Renal cortical epithelial cell (primary cell): ENCODE measurements around the gene NPIPA1. TPM values are rescaled to one million over a fixed set of nuclear protein-coding genes. Genes with fewer than 3 reads are reported as not detected.
A peak's percentile ranks its signal among the peaks of the same experiment; 100 is the strongest.
"Not testable (repeated sequence)": the region's sequence is repeated elsewhere in the genome, so short reads cannot be mapped to it uniquely, and the experiment has no call there.

Experiments used
- DNase-seq: peaks from one replicate; pipeline ENCODE4 v3.0.0-alpha.2; 2011; ENCODE audit warnings: low read depth
- total RNA-seq: library from RNA; depleted of rRNA; stranded (reverse); fragments of >200 nt; gene quantifications from 2 replicates; pipeline ENCODE4 v1.2.3, GENCODE V29; 2014

NPIPA1 gene
- 10.1 and 59.9 TPM in 2 replicates for total RNA-seq

GRCh38 chr16:14937143-14937542, at the start of gene NPIPA1:
TSS of gene NPIPA1 (plus strand) at chr16:14937443. CDS start at chr16:14937443, 0 bp downstream.
- DNase-seq = not testable (repeated sequence)

GRCh38 chr16:14892111-14892510, 45.1 kb upstream of the NPIPA1 start:
- DNase-seq = not testable (repeated sequence)

- not testable (repeated sequence) for DNase-seq
Measured at GRCh38 chr16:14895382-14895781, 41.9 kb upstream of the NPIPA1 start.

GRCh38 chr16:14896023-14896422, 41.2 kb upstream of the NPIPA1 start:
- DNase-seq = not testable (repeated sequence)

GRCh38 chr16:14897006-14897664, 40.1 kb upstream of the NPIPA1 start:
- not testable (repeated sequence) for DNase-seq

GRCh38 chr16:14898162-14898561, 39.1 kb upstream of the NPIPA1 start:
- DNase-seq = not testable (repeated sequence)

GRCh38 chr16:14903191-14903957, 33.9 kb upstream of the NPIPA1 start:
- peak; percentile 9 for DNase-seq

- not testable (repeated sequence) for DNase-seq
Measured at GRCh38 chr16:14909744-14910143, 27.5 kb upstream of the NPIPA1 start.

GRCh38 chr16:14910833-14911629, 26.2 kb upstream of the NPIPA1 start:
- not testable (repeated sequence) for DNase-seq

- DNase-seq = not testable (repeated sequence)
Measured at GRCh38 chr16:14911954-14912353, 25.3 kb upstream of the NPIPA1 start.

- not testable (repeated sequence) for DNase-seq
Measured at GRCh38 chr16:14912588-14912987, 24.7 kb upstream of the NPIPA1 start.

- not testable (repeated sequence) for DNase-seq
Measured at GRCh38 chr16:14918504-14918903, 18.7 kb upstream of the NPIPA1 start.

GRCh38 chr16:14919837-14920600, 17.2 kb upstream of the NPIPA1 start:
- DNase-seq = not testable (repeated sequence)

- not testable (repeated sequence) for DNase-seq
Measured at GRCh38 chr16:14922285-14922684, 15.0 kb upstream of the NPIPA1 start.

GRCh38 chr16:14922968-14923367, 14.3 kb upstream of the NPIPA1 start:
- DNase-seq = not testable (repeated sequence)

- not testable (repeated sequence) for DNase-seq
Measured at GRCh38 chr16:14923394-14924088, 13.7 kb upstream of the NPIPA1 start.

- DNase-seq = not testable (repeated sequence)
Measured at GRCh38 chr16:14924359-14924758, 12.9 kb upstream of the NPIPA1 start.

- DNase-seq = not testable (repeated sequence)
Measured at GRCh38 chr16:14924982-14925381, 12.3 kb upstream of the NPIPA1 start.

- DNase-seq = not testable (repeated sequence)
Measured at GRCh38 chr16:14928064-14928714, 9.1 kb upstream of the NPIPA1 start.

GRCh38 chr16:14929176-14929575, 8.1 kb upstream of the NPIPA1 start:
- DNase-seq = not testable (repeated sequence)
